SKM-1 treated with dmso at 0.1 percent for 144 hours (cell line): Measurements from ENCODE around the gene CHRNB2.

Source experiments
- DNase-seq: peaks from one replicate; lab custom pipeline; 2025; ENCODE audit not compliant: unreplicated experiment; lab: John Stamatoyannopoulos, UW

The CHRNB2 gene

GRCh38 chr1:154608397-154609270 lies 41.1 kb downstream of the CHRNB2 start:
- DNase-seq, result peak; percentile 31

- no peak for DNase-seq
Observed at GRCh38 chr1:154609398-154610380, 42.1 kb downstream of the CHRNB2 start.

- DNase-seq, result no peak
Observed at GRCh38 chr1:154611150-154611862, 43.7 kb downstream of the CHRNB2 start.

GRCh38 chr1:154614247-154614646 lies 46.7 kb downstream of the CHRNB2 start:
- DNase-seq, result no peak

GRCh38 chr1:154614901-154615300 lies 47.3 kb downstream of the CHRNB2 start:
- DNase-seq, result no peak

- no peak for DNase-seq
Observed at GRCh38 chr1:154615411-154615810, 47.8 kb downstream of the CHRNB2 start.

- DNase-seq, result no peak
Observed at GRCh38 chr1:154616659-154617345, 49.2 kb downstream of the CHRNB2 start.

- no peak for DNase-seq
Observed at GRCh38 chr1:154619181-154619948, 51.8 kb downstream of the CHRNB2 start.

GRCh38 chr1:154620751-154621150 lies 53.2 kb downstream of the CHRNB2 start:
- no peak for DNase-seq

GRCh38 chr1:154621875-154622274 lies 54.3 kb downstream of the CHRNB2 start:
- DNase-seq, result no peak

- DNase-seq, result no peak
Observed at GRCh38 chr1:154622503-154623039, 55.0 kb downstream of the CHRNB2 start.

GRCh38 chr1:154623358-154623757 lies 55.8 kb downstream of the CHRNB2 start:
- peak; percentile 88 for DNase-seq

- no peak for DNase-seq
Observed at GRCh38 chr1:154624746-154625643, 57.4 kb downstream of the CHRNB2 start.

- peak; percentile 71 for DNase-seq
Observed at GRCh38 chr1:154626456-154627256, 59.1 kb downstream of the CHRNB2 start.

GRCh38 chr1:154627257-154628120 lies 59.9 kb downstream of the CHRNB2 start:
- DNase-seq, result peak; percentile 78

GRCh38 chr1:154628121-154628405 lies 60.5 kb downstream of the CHRNB2 start:
- peak; percentile 66 for DNase-seq
